Left hindlimb (tissue), 1 donor: ENCODE data around the gene BCL7A.
A peak's percentile ranks its signal among the peaks of the same experiment; 100 is the strongest.

Experiments
- DNase-seq: peaks from one replicate; pipeline ENCODE4 v3.0.0-alpha.2; 2018

The BCL7A gene

GRCh38 chr12:122057007-122057735 lies 35.5 kb downstream of the BCL7A start:
- DNase-seq: no peak

DNA sequence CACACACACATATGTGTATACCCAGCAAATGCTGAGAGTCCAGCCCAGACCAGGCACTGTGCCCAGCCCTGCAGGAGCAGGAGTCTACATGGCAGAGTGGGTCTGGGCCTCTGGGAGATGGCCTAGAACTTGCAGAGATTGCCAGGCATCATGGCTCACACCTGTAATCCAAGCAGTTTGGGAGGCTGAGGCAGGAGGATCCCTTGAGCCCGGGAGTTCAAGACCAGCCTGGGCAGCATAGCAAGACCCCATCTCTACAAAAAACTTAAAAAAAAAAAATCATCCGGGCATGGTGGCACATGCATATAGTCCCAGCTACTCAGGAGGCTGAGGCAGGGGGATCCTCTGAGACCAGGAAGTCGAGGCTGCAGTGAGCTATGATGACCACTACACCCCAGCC lies 36.1 kb downstream of the BCL7A start:
- DNase-seq: no peak

DNA sequence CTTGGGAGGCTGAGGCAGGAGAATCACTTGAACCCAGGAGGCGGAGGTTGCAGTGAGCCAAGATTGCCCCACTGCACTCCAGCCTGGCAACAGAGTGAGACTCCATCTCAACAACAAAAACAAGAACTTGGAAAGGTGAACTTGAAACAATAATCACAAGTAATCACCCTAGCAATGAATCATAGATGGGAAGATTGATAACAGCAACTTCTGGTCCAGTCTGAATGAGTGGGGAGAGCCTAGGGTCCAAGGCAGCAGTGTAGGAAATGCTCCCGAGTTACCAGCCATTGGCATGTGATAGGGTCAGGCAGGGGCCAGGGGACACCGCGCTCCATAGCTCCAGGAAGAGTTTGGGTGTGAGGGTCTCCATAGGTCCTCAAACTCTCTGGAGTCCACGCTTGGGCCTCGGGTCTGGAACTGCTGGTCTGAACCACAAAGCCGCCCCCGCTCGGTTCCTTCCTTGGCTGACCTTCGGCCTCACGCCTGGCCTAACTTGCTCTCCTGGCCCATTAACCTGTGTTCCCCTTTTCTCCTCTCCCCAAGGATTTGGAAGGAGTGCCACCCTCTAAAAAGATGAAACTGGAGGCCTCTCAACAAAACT lies 37.0 kb downstream of the BCL7A start:
- DNase-seq: no peak

- no peak for DNase-seq
These were observed 37.7 kb downstream of the BCL7A start for GRCh38 chr12:122059203-122059960.

GRCh38 chr12:122060081-122060501 lies 38.4 kb downstream of the BCL7A start:
- no peak for DNase-seq

DNA sequence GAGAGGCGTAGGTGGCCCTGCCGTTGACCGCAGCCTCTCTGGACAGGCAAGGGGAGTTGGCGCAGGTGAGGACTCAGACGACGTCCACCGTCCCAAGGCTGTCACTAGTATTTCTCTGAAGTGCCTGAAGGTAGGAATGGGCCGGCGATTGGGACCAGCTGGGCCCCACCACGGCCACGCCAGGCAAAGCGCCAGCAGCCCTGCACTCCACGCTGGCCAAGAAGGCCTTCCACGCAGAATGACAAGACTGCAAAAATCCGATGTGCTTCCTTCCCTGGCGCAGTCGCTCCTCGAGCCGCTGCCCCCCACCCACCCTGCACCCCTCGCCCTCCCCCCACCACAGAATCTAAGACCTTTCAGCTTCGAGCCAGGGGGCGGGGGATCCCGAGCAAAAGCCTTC lies 39.6 kb downstream of the BCL7A start:
- DNase-seq: no peak

- peak; percentile 70 for DNase-seq
These were observed 41.4 kb downstream of the BCL7A start for GRCh38 chr12:122062832-122063693.

DNA sequence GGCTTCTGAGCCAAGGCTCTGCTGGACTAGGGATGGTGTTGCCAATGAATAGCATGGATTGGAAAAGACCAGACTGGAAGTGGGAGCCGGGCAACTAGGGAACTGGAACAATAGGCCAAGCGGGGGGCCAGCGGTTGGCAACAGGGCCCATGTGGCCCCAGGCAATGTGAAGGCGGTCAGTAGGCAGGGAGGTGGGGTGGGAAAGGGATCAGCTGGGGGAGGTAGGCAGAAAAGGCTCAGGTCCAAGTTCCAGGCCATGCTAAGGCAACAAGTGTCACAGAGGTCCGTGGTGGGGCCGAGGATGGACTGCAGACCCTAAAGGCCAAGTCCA lies 42.0 kb downstream of the BCL7A start:
- DNase-seq: no peak

GRCh38 chr12:122064025-122064777 lies 42.5 kb downstream of the BCL7A start:
- DNase-seq: peak; percentile 81

- no peak for DNase-seq
These were observed 43.3 kb downstream of the BCL7A start for GRCh38 chr12:122064780-122065588.

GRCh38 chr12:122067548-122067947 lies 45.9 kb downstream of the BCL7A start:
- DNase-seq: no peak

DNA sequence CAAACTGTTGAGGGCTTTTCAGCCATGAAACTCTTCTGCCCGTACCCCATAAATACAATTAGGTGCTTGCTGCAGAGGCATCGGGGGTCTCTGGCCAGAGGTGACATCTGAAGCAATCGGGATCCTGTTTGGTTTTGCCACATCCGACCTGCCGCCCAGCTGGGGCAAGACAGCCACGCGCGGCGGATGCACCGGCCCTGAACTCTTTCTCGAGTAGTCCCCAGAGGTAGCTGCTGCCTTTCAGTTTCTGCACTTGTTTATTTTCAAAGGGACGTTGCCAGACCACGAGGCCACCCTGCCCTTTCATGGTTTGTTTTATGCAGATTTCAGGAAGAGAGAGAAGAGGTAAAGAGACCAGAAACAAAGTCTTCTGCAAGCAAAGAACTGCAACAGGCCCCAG lies 46.3 kb downstream of the BCL7A start:
- no peak for DNase-seq

GRCh38 chr12:122072031-122072970 lies 50.6 kb downstream of the BCL7A start:
- DNase-seq: no peak

GRCh38 chr12:122073815-122074214 lies 52.1 kb downstream of the BCL7A start:
- DNase-seq: no peak

DNA sequence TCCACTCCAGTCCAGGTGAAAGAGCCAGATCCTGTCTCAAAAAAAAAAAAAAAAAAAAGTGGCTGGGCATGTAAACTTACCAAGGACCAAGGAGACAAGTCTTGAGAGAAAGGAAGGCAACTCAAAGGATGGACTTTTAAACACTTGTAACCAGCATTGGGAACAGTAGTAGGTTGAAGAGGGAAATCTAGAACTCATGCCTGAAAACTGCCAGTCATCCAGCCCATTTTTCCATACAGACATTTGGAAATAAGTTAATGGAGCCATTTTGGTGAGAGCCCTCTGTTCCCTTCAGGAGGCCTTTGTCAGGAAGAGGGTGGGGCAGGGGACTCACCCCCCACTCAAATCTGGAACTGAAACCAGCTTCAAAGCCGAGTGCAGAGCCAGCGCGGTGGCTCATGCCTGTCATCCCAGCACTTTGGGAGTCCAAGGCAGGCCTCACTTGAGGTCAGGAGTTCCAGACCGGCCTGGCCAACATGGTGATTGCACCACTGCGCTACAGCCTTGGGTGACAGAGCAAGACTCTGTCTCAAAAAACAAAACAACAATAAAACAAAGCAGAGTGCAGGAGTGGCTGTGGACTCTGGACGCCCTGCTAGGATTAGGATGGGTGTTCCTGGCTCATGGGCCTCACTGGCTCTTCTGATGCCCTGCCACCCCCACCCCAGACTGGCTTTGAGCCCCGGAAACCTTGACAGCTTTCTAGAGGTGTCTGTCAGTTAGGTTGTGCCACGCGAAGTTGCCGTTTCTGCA lies 55.2 kb downstream of the BCL7A start:
- no peak for DNase-seq

GRCh38 chr12:122078141-122079032 lies 56.7 kb downstream of the BCL7A start, which contains the start of gene MLXIP:
Gene MLXIP, plus strand, starts transcription at chr12:122078756. Its CDS starts 98 bp downstream, at chr12:122078854.
- peak; percentile 94 for DNase-seq

DNA sequence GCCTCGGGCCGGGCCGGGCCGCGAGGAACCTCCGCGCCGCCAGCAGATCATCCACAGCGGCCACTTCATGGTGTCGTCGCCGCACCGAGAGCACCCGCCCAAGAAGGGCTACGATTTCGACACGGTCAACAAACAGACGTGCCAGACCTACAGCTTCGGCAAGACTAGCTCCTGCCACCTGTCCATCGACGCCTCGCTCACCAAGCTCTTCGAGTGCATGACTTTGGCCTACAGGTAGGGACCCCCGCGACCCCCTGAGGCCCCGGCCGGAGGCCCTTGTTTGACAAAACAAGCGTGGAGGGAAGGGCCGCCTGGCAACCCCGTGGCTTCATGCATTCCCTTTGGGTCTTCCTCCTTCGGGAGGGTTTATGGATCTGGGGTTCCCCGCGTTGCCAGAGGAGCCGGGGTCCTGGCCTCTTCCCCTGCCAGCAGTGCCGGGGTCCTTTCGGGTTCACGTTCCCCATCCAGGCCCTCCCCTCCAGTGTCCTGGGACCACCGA lies 57.4 kb downstream of the BCL7A start:
- no peak for DNase-seq

DNA sequence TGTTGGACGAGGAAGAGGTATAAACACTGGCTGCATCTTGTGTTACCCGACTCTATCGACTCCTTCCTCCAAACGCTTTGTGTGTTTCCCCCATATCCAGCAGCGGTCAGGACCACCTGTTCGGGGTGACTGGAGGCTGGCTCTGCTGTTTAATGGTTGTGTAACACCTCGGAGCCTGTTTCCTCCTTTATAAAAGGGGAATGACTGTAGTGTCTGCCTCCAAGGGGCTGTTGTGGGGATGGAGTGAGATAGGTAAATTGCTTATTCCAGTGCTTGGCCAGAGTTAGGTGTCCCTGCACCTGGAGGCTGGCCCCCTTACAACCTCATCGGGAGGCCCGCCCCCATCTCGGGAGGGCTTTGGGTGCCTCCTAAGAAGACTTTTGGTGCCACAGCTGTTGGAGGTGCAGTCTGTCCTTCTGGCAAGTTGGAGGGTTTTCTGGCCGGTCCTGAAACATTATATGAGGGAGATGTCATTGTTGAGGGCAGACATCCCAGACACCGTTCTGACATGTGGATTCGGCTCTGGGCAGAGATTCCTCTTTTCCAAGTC lies 57.9 kb downstream of the BCL7A start:
- DNase-seq: no peak
